ENCODE measurements around the gene CORIN. TPM values are rescaled to one million over a fixed set of nuclear protein-coding genes. Genes with fewer than 3 reads are reported as not detected.

CORIN gene
- total RNA-seq, 1 donor from 2014 or later, result 0.51 TPM

DNA sequence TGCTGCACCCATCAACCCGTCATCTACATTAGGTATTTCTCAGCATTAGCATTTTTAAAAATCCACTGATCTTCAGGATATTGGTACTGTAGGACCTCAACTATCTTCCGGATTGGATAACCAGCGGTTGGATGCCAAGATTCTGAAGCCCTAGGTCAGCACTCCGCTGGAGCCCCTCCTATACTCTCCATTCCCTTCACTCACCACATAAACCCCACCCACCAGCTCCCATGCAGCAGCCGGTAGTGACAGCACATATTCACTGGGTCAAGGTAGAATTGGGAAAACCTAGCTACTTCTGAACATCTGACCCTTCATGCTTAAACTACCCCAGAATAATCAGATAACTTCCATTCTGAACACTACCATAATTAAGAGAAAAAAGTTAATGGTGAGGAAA, 134.9 kb downstream of the CORIN start:
- no peak overlapping the region for H3K4me3 Mint-ChIP-seq (ENCODE audit: unreplicated experiment)
- H3K4me1 Mint-ChIP-seq (ENCODE audit: unreplicated experiment), result peaks cover 2% of the 10 kb centered on the region
- no peaks in the 10 kb centered on the region for H3K36me3 Mint-ChIP-seq (ENCODE audit: low read depth, unreplicated experiment)
- no peak for DNase-seq (ENCODE audit: low spot score)
- H3K27me3 Mint-ChIP-seq (ENCODE audit: unreplicated experiment), result no peaks in the 10 kb centered on the region
- H3K27ac Mint-ChIP-seq (ENCODE audit: unreplicated experiment), result no peak overlapping the region
- TF ChIP-seq, protein P1, sequence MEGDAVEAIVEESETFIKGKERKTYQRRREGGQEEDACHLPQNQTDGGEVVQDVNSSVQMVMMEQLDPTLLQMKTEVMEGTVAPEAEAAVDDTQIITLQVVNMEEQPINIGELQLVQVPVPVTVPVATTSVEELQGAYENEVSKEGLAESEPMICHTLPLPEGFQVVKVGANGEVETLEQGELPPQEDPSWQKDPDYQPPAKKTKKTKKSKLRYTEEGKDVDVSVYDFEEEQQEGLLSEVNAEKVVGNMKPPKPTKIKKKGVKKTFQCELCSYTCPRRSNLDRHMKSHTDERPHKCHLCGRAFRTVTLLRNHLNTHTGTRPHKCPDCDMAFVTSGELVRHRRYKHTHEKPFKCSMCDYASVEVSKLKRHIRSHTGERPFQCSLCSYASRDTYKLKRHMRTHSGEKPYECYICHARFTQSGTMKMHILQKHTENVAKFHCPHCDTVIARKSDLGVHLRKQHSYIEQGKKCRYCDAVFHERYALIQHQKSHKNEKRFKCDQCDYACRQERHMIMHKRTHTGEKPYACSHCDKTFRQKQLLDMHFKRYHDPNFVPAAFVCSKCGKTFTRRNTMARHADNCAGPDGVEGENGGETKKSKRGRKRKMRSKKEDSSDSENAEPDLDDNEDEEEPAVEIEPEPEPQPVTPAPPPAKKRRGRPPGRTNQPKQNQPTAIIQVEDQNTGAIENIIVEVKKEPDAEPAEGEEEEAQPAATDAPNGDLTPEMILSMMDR (IDR thresholded peaks at IDR 0.05; ENCODE audit: unreplicated experiment), result no peak
- no peaks in the 10 kb centered on the region for H3K9me3 Mint-ChIP-seq (ENCODE audit: unreplicated experiment)

DNA sequence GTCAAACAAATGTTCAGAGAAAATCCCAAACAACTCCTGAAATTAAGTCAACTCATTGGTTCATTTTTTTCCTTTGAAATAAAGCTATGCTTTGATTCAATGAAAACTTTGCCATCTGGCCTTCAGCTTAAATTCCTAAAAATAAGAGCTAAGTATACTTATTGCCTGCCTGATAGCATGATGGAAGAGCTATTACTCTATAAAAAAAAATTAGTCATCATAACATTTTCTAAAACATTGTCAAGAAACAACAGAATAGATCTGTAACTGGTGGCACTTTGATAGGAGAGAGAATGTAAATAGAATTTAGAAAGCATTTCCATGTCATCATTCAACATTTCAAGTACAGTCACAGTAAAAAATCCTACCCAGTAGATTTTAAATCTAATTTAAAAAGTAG, 136.6 kb downstream of the CORIN start:
- no peak for DNase-seq (ENCODE audit: low spot score)
- TF ChIP-seq, protein P1 (IDR thresholded peaks at IDR 0.05; ENCODE audit: unreplicated experiment), result no peak
- no peak overlapping the region for H3K4me3 Mint-ChIP-seq (ENCODE audit: unreplicated experiment)
- no peaks in the 10 kb centered on the region for H3K9me3 Mint-ChIP-seq (ENCODE audit: unreplicated experiment)
- no peak overlapping the region for H3K27ac Mint-ChIP-seq (ENCODE audit: unreplicated experiment)
- no peaks in the 10 kb centered on the region for H3K27me3 Mint-ChIP-seq (ENCODE audit: unreplicated experiment)
- H3K4me1 Mint-ChIP-seq (ENCODE audit: unreplicated experiment), result peaks cover 2% of the 10 kb centered on the region
- no peaks in the 10 kb centered on the region for H3K36me3 Mint-ChIP-seq (ENCODE audit: low read depth, unreplicated experiment)

DNA sequence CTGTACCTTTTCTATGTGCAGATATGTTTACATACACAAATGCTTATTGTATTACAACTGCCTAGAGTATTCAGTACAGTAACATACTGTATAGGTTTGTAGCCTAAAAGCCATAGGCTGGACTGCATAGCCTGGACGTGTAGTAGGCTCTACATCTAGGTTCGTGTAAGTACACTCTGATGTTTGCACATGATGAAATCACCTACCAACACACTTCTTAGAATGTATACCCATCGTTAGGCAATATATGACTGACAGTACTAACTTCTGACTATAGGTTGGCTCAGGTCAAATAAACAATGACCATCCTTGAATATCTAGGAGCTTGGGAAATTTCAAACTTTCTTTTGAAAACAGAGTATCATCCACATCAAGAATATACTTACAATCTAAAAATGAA, 139.0 kb downstream of the CORIN start:
- H3K4me1 Mint-ChIP-seq (ENCODE audit: unreplicated experiment), result no peaks in the 10 kb centered on the region
- no peak for DNase-seq (ENCODE audit: low spot score)
- H3K9me3 Mint-ChIP-seq (ENCODE audit: unreplicated experiment), result no peaks in the 10 kb centered on the region
- H3K4me3 Mint-ChIP-seq (ENCODE audit: unreplicated experiment), result no peak overlapping the region
- no peaks in the 10 kb centered on the region for H3K36me3 Mint-ChIP-seq (ENCODE audit: low read depth, unreplicated experiment)
- H3K27me3 Mint-ChIP-seq (ENCODE audit: unreplicated experiment), result no peaks in the 10 kb centered on the region
- H3K27ac Mint-ChIP-seq (ENCODE audit: unreplicated experiment), result no peak overlapping the region
- TF ChIP-seq, protein P1 (IDR thresholded peaks at IDR 0.05; ENCODE audit: unreplicated experiment), result no peak

DNA sequence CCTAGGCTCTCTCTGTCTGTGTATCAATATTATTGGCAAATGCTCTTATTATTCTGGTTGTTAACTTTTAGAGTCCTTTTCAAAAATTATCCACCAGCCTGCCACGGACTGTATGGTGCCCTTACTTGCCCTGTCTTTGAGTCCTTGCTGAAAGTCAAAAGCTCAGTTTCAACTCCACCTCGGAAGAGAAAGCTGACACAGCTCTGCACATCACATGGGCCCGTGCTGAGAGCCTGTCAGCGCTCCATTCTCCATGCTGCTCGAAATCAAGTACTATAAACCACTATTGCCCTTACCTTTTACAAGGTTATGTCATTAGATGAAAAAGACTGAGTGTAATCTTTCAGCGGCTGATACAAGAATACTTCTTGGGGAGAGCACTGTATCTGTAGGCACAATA, 141.0 kb downstream of the CORIN start:
- Mint-ChIP-seq H3K36me3 (ENCODE audit: low read depth, unreplicated experiment) (no peaks in the 10 kb centered on the region), H3K9me3 (ENCODE audit: unreplicated experiment) (no peaks in the 10 kb centered on the region), H3K4me1 (ENCODE audit: unreplicated experiment) (no peaks in the 10 kb centered on the region), H3K27me3 (ENCODE audit: unreplicated experiment) (no peaks in the 10 kb centered on the region), H3K4me3 (ENCODE audit: unreplicated experiment) (no peak overlapping the region), H3K27ac (ENCODE audit: unreplicated experiment) (no peak overlapping the region)
- no peak for DNase-seq (ENCODE audit: low spot score)
- TF ChIP-seq, protein P1 (IDR thresholded peaks at IDR 0.05; ENCODE audit: unreplicated experiment), result no peak

DNA sequence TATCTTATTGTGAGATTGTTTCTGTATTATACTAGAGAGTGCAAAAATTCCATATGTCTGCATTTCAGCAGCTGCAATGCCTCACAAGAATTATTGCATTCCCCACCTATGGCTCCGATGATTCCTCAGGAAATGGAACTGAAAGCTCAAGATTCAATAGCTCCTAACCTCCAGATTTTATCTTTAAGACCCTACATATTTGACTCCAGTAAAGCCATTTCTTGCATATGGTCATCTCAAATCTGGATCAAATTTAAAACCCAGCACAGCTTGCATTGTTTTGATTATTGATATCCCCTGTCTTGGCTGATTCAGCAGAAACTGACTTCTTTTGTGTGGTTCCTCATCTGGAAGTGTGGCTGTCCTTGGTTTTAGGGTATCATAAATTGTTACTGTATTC, 142.6 kb downstream of the CORIN start:
- TF ChIP-seq, protein P1 (IDR thresholded peaks at IDR 0.05; ENCODE audit: unreplicated experiment), result no peak
- Mint-ChIP-seq H3K4me3 (ENCODE audit: unreplicated experiment) (no peak overlapping the region), H3K27me3 (ENCODE audit: unreplicated experiment) (no peaks in the 10 kb centered on the region), H3K36me3 (ENCODE audit: low read depth, unreplicated experiment) (no peaks in the 10 kb centered on the region), H3K27ac (ENCODE audit: unreplicated experiment) (no peak overlapping the region), H3K4me1 (ENCODE audit: unreplicated experiment) (no peaks in the 10 kb centered on the region), H3K9me3 (ENCODE audit: unreplicated experiment) (no peaks in the 10 kb centered on the region)
- no peak for DNase-seq (ENCODE audit: low spot score)

Data from endothelial cell (in vitro differentiated cells).